ENCODE measurements around the gene RPS10.
"Not testable (repeated sequence)": the region's sequence is repeated elsewhere in the genome, so short reads cannot be mapped to it uniquely, and the experiment has no call there.

Gene RPS10

GRCh38 chr6:34391786-34392496, 33.9 kb downstream of the RPS10 start:
- peak; percentile 71 for DNase-seq

DNA sequence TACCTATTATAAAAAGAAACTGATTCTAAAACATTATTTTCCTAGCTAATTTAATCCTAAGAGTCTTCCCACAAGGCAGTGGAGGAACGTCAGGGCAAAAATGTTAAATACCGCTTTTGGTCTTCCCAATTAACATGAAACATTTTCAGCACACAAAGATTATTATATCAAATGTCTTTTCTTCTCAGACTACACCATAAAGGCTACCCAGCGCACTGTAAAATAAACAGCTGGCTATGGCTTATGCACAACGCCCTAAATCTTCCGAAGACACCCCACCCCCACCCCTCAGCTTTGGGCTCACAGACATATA, 34.4 kb downstream of the RPS10 start:
- no peak for DNase-seq

DNA sequence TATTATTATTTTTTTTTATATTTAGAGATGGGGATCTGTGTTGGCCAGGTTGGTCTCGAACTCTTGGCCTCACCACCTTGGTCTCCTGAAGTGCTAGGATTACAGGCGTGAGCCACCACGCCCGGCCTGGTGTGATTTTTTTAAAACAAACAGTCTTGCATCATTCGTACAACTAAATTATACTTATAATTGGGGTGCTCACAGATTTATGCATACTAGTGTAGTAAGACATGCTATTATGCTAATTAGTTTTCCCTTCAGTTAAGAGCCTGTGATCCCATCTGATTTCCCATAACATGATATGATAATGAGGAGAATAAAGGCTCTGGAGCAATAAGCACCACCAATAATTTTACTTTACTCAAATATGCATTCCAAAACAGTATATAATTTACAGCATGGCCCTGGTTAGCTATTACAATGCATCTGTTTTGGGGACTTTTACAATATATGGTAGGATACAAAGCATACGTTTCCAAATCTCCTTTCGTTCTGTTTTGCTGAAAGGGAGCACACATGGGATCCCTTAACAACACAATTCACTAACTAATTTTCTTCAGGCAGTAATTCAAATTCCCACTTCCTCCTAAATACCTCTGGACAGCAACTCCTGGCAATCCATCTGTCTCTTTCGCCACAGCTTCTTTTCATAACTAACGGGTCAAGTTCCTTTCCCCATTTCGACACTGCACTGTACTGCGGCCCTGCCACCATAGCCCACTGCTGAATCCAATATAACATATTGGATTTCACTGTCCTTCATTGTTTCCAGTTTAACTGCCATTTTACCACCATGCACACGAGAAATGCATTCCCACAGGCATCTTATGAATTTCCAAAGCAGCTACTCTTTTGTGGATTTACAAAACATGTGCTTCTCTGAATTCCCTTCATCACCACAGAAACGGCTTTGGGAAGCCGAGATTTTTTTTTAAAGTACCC, 35.1 kb downstream of the RPS10 start:
- no peak for DNase-seq

- no peak for DNase-seq
Measured at GRCh38 chr6:34389034-34389433, 36.8 kb downstream of the RPS10 start.

GRCh38 chr6:34388421-34388820, 37.4 kb downstream of the RPS10 start:
- DNase-seq, result no peak

DNA sequence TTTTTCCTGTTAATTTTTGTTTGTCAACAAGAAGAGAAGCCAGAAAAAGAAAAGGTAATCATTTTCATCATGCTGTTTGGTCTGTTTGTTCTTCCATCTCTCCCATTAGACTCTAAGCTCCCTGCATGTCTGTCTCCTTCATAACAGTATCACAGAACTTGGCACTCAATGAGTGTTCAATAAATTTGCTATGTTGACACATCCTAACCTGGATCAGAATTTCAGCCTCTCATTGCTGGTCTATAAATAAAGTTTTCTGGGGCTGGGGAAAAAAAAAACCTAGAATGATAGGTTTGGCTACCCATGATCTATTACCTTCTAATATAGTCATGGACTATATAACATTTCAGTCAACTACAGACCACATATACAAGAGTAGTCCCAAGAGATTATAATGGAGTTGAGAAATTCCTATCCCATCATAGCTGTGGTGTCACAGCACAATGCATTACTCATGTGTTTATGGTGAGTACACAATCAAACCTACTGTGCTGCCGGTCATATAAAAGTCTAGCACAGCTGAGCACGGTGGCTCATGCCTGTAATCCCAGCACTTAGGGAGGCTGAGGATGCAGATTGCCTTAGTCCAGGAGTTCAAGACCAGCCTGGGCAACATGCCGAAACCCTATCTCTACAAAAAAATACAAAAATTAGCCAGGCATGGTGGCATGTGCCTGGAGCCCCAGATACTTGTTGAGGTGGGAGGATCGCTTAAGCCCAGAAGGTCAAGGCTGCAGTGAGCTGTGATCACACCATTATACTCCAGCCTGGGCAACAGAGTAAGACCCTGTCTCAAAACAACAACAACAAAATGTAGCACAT, 39.3 kb downstream of the RPS10 start:
- no peak for DNase-seq

DNA sequence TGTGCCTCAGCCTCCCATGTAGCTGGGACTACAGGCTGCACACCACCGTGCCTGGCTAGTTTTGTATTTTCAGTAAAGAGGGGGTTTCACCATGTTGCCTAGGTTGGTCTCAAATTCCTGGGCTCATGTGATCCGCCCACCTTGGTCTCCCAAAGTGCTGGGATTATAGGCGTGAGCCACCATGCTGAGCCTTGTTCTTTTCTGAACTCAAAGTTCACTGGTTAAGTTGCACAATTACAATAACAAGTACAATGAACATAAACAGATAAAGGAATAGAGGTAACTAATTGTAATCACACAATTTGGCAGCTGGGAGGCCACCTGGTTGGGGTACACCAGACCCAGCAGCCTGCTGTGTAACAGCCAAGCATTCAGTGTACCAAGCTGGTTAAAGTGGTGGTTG, 40.1 kb downstream of the RPS10 start:
- no peak for DNase-seq

DNA sequence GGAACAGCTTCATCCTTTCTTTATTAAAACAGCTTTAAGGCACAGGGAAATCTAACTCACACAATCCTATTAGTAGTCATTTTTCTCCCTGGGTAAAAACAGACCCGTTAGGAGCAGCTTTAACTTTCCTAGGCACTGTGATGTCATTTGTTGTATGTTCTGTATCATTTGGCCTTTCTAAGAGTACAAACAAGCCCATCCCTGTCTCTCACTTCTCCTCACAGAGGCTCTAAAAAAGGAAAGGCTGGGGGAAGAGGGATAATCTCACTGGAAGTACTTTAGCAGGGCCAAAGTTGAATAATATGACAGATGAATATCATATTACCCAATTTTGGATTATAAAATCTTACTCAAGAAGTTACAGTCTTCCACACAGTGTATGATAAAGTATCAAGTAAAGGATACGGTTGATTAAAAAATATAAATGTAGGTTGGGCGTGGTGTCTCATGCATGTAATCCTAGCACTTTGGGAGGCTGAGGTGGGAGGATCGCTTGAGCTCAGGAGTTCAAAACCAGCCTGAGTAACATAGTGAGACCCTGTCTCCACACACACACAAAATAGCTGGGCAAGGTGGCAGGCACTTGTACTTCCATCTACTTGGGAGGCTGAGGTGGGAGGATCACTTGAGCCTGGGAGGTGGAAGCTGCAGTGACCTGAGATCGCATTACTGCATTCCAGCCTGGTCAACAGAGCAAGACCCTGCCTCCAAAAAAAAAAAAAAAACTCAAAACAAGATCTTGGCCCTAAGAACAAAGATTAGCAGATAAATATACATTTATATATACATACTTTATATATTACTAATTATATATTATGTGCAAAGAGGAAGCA, 41.3 kb downstream of the RPS10 start:
- no peak for DNase-seq

DNA sequence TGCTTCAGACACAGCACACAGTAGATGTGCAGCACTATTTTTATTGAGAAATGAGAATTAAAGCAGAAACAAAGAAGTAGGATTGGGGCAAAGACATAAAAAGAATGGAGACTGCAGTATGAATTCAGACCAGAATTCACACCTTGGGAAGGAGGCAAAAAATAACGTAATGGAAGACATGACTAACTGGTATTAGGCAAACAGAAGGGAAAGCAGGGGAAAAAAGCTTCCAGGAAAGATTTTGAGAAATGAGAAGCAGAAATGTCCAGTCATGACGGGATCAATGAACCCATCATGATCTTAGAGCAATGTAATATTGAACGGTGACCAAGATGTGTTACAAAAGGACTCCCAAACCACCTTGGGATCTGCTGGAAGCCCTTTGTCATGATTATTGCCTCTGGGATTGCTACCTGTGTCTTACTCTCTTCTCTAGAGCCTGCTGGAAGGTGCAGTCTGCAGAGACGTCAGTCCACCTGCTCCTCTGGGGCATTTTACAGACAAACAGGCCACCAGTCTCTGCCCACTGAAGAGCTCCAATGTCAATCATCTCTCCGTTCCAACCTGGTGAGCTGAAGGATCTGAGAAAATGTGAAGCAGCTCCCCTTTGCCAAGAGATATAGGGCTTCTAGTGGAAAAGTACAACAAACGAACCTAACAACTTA, 42.1 kb downstream of the RPS10 start:
- no peak for DNase-seq

DNA sequence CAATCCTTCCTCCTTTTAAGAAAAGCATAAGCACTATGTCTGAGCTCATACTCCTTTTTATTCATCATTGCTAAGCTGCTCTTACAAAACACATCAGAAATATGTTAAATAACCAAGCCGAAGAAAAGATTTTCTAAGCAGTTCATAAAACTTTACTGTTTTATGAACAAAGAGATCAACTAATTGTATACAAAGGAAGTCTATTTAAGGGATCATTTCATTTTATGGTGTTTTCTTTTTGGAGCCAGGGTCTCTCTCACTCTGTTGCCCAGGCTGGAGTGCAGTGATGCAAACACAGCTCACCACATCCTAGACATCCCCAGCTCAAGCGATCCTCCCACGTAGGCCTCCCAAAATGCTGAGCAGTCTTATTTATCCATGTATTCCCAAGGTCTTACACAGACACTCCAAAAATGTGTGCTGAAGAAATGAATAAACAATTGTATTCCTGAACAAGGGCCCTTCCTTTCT, 42.7 kb downstream of the RPS10 start:
- no peak for DNase-seq

DNA sequence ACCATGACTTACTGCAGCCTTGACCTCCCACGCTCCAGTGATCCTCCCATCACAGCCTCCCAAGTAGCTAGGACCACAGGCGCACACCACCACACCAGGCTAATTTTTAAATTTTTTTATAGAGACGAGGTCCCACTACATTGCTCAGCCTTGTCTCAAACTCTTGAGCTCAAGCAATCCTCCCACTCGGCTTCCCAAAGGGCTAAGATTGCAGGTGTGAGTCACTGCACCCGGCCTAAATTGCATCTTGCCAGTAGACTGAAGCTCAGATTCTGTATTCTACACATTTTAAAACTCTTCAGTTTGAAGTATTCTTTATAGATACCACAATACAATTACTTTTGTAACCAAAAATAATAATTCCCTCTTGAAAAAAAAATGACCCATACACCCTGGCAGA, 44.8 kb downstream of the RPS10 start:
- DNase-seq, result no peak

DNA sequence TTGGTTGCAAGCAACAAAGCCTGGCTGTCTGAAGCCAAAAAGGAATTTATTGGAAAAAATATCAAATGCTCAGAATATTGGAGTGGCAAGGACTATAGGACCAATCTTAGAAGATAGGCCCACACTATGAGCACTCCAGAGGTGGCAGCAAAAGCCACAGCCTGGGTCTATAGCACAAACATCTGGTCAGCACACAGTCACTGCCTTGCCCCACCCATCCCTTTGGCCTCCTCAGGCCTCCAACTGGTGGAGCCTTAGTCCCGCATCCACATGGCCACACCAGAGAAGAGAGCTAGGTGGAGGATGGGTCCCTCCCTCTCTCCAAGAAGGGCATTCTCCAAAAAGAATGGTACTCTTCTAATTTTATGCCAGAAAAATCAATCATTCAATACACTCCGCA, 47.4 kb downstream of the RPS10 start:
- no peak for DNase-seq

DNA sequence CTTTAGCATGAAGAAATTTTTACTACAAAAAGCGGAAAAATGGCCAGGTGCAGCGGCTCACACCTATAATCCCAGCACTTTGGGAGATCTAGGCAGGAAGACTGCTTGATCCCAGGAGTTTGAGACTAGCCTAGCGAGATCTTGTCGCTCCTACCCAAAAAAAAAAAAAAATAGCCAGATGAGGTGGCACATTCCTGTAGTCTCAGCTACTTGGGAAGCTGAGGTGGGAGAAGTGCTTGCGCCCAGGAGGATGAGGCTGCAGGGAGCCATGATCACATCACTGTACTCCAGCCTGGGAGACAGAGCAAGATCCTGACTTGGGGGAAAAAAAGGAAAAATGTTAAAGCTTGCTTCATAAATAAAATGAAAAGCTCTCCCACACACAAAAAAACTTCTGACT, 47.9 kb downstream of the RPS10 start:
- no peak for DNase-seq

DNA sequence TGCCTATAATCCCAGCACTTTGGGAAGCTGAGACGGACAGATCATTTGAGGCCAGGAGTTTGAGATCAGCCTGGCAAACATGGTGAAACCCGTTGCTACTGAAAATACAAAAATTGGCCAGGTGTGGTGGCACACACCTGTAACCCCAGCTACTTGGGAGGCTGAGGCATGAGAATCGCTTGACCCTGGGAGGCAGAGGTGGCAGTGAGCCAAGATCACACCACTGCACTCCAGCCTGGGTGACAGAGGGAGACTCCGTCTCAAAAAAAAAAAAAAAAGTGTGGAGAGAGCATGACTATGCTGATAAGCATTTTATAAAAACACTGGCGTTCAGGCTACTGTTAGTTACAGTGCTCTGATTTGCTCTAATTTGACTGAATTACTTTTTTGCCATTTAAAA, 48.3 kb downstream of the RPS10 start:
- not testable (repeated sequence) for DNase-seq

- no peak for DNase-seq
Measured at GRCh38 chr6:34375833-34376232, 50.0 kb downstream of the RPS10 start.

DNA sequence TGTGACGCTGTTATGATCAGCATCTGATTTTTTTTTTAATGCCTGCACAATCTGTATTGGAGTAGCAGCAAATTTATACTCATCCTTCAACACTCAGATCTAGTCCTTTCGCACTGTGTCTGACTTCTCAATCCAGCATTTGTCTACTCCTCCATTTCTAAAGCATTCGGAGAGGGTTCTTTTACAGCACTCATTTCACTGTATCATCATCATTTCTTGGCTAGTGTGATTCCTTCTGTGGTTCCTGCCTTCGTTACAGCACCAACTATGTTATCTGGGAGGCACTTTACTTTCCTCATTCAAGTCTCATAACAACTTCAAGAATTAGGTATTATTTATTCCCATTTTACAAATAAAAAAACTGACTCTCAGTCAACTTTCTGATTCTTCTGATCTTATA, 51.4 kb downstream of the RPS10 start:
- DNase-seq, result no peak

DNA sequence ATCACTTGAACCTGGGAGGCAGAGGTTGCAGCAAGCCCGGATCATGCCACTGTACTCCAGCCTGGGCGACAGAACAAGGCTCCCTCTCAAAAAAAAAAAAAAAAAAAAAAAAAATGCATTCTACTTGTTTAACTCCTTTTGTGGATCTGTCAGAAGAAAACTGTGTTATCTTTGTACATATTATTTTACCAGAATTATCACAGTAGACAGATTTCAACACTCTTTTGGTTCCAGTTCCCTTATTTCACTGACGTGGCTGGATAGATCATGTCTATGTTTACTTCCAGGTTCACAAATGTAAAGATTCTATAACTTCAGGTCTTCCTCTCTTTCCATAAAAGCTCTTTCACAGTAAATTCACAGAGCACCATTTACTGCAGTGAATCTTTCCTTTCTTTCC, 51.8 kb downstream of the RPS10 start:
- no peak for DNase-seq

GRCh38 chr6:34373511-34373910, 52.4 kb downstream of the RPS10 start:
- DNase-seq, result no peak

DNA sequence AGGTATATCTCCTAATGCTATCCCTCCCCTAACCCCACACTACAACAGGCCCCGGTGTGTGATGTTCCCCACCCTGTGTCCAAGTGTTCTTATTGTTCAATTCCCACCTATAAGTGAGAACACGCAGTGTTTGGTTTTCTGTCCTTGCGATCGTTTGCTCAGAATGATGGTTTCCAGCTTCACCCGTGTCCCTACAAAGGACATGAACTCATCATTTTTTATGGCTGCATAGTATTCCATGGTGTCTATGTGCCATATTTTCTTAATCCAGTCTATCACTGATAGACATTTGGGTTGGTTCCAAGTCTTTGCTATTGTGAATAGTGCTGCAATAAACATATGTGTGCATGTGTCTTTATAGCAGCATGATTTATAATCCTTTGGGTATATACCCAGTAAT, 54.0 kb downstream of the RPS10 start:
- not testable (repeated sequence) for DNase-seq

GRCh38 chr6:34370361-34370760, 55.5 kb downstream of the RPS10 start:
- no peak for DNase-seq

- DNase-seq, result no peak
Measured at GRCh38 chr6:34369385-34369784, 56.5 kb downstream of the RPS10 start.

All from NK-92 treated with Interleukin-12 subunit alpha and Interleukin-12 subunit beta, amount 100 ng/mL, for 24 hours (cell line).